UCSD-AML1 (cell line): ENCODE data around the gene CD8B2.
"Not testable (repeated sequence)": the region's sequence is repeated elsewhere in the genome, so short reads cannot be mapped to it uniquely, and the experiment has no call there.

Experiments used
- DNase-seq: peaks from one replicate; lab custom pipeline; 2025; ENCODE audit not compliant: unreplicated experiment; lab: John Stamatoyannopoulos, UW

The CD8B2 gene

GRCh38 chr2:106511476-106511901, 24.3 kb downstream of the CD8B2 start:
- DNase-seq, result peak; percentile 18

GRCh38 chr2:106511934-106512333, 24.8 kb downstream of the CD8B2 start:
- DNase-seq, result not testable (repeated sequence)

GRCh38 chr2:106513391-106513790, 26.2 kb downstream of the CD8B2 start:
- DNase-seq, result not testable (repeated sequence)

GRCh38 chr2:106514827-106515226, 27.7 kb downstream of the CD8B2 start:
- DNase-seq, result not testable (repeated sequence)

- no peak for DNase-seq
Measured at GRCh38 chr2:106516436-106516835, 29.3 kb downstream of the CD8B2 start.

- no peak for DNase-seq
Measured at GRCh38 chr2:106516864-106517263, 29.7 kb downstream of the CD8B2 start.

- no peak for DNase-seq
Measured at GRCh38 chr2:106517329-106517728, 30.2 kb downstream of the CD8B2 start.

- DNase-seq, result no peak
Measured at GRCh38 chr2:106519767-106520166, 32.6 kb downstream of the CD8B2 start.

- DNase-seq, result no peak
Measured at GRCh38 chr2:106521016-106521415, 33.9 kb downstream of the CD8B2 start.

GRCh38 chr2:106523976-106524665, 37.0 kb downstream of the CD8B2 start:
- peak; percentile 26 for DNase-seq

GRCh38 chr2:106530866-106531265, 43.7 kb downstream of the CD8B2 start:
- no peak for DNase-seq

GRCh38 chr2:106531676-106532214, 44.6 kb downstream of the CD8B2 start:
- DNase-seq, result no peak

GRCh38 chr2:106532236-106532635, 45.1 kb downstream of the CD8B2 start:
- DNase-seq, result no peak

GRCh38 chr2:106534471-106534870, 47.3 kb downstream of the CD8B2 start:
- DNase-seq, result no peak

GRCh38 chr2:106536490-106536889, 49.3 kb downstream of the CD8B2 start:
- no peak for DNase-seq

GRCh38 chr2:106537047-106537446, 49.9 kb downstream of the CD8B2 start:
- no peak for DNase-seq

GRCh38 chr2:106537791-106538191, 50.6 kb downstream of the CD8B2 start:
- no peak for DNase-seq

GRCh38 chr2:106540886-106541285, 53.7 kb downstream of the CD8B2 start:
- DNase-seq, result no peak

- DNase-seq, result no peak
Measured at GRCh38 chr2:106541333-106541732, 54.2 kb downstream of the CD8B2 start.

- peak; percentile 77 for DNase-seq
Measured at GRCh38 chr2:106542746-106543359, 55.7 kb downstream of the CD8B2 start.

- no peak for DNase-seq
Measured at GRCh38 chr2:106545007-106545406, 57.8 kb downstream of the CD8B2 start.

- no peak for DNase-seq
Measured at GRCh38 chr2:106546391-106546990, 59.3 kb downstream of the CD8B2 start.
